Vagina (tissue), 2 donors: Measurements from ENCODE around the gene KIF21B. TPM values are rescaled to one million over a fixed set of nuclear protein-coding genes. Genes with fewer than 3 reads are reported as not detected.
A peak's percentile ranks its signal among the peaks of the same experiment; 100 is the strongest.

Experiments
- DNase-seq, 2 donors: peaks; one replicate each; pipeline ENCODE4 v3.0.0-alpha.2; 2017; ENCODE audit errors: extremely low spot score in 2 of 2
- H3K27ac ChIP-seq: fragments of 200-600 bp; sonication (generic); one replicate; pipeline ENCODE4 v1.5.1; 2019
- H3K27me3 ChIP-seq: fragments of 200-600 bp; sonication (generic); one replicate; pipeline ENCODE4 v1.5.1; 2019
- H3K36me3 ChIP-seq, 2 donors: fragments of 200-600 bp; sonication (generic); one replicate each; pipeline ENCODE4 v1.5.1; 2017 to 2019
- H3K4me1 ChIP-seq: fragments of 200-600 bp; sonication (generic); one replicate; pipeline ENCODE4 v1.5.1; 2019
- H3K4me3 ChIP-seq, 2 donors: fragments of 200-600 bp; sonication (generic); 1 replicate in 1 of 2; 2 replicates in 1 of 2; pipeline ENCODE4 v1.5.1; 2016 to 2019
- H3K9me3 ChIP-seq: fragments of 200-600 bp; sonication (generic); one replicate; pipeline ENCODE4 v1.5.1; 2019
- POLR2A ChIP-seq, 2 donors: fragments of 450-650 bp; IDR thresholded peaks; one replicate each; pipeline ENCODE4 v1.6.1; 2017; ENCODE audit warnings: antibody characterized with exemption in 2 of 2, mild to moderate bottlenecking in 2 of 2, moderate library complexity in 2 of 2
- POLR2AphosphoS5 ChIP-seq, 2 donors: sonication (generic); formaldehyde crosslinking; IDR thresholded peaks; one replicate each; pipeline ENCODE4 v1.9.0; 2017; ENCODE audit warnings: antibody characterized with exemption in 2 of 2, mild to moderate bottlenecking in 2 of 2, low read depth in 1 of 2; ENCODE audit not compliant: insufficient read depth in 1 of 2
- intact Hi-C: fragments of 100-400 bp; cut with DNase I; formaldehyde crosslinking; loops from one replicate; pipeline ENCODE4 v1.15.1; 2023
- total RNA-seq: library from RNA; depleted of rRNA; stranded (reverse); fragments of >200 nt; gene quantifications from one replicate; pipeline ENCODE4 v1.2.3, GENCODE V29; 2016
- TF ChIP-seq, protein P1 (sequence below), 3 experiments: fragments of 450-650 bp in 2 of 3; fragments of 200-600 bp in 1 of 3; sonication (generic) in 1 of 3; IDR thresholded peaks; one replicate each; pipeline ENCODE4 v1.5.1; 2017 to 2019; ENCODE audit warnings: antibody characterized with exemption in 3 of 3, mild to moderate bottlenecking in 2 of 3, moderate library complexity in 2 of 3

The KIF21B gene
- total RNA-seq, 1 donor from 2014 or later, result 4.7 TPM

DNA sequence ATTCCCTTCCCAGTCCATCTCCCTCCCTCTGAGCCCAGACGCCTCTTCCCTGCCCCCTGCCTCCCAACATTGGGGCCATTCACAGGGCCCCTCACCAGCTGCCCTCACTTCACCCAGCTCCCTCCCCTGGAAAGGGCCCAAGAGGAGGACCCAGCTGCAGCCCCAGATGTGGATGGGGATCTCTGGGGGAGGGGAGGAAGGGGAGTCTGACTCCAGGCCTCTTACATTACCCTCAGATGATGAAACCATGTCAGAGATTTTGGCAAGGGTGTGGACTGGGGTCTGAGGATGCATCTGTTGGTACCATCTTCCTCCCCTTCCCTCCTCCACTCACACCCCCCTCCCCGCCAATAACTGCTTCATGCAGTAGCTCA is 1.1 kb upstream of the KIF21B start:
- Histone ChIP-seq H3K36me3 (no peaks in the 10 kb centered on the region), H3K9me3 (no peaks in the 10 kb centered on the region), H3K4me1 (peaks cover 21% of the 10 kb centered on the region), H3K4me3 (no peak overlapping the region), H3K27ac (no peak overlapping the region), H3K27me3 (no peaks in the 10 kb centered on the region)
- TF ChIP-seq POLR2AphosphoS5 (IDR thresholded peaks at IDR 0.05; ENCODE audit: insufficient read depth in 1 of 2, low read depth in 1 of 2) (no peak), POLR2A (IDR thresholded peaks at IDR 0.05) (no peak)
- TF ChIP-seq, protein P1, sequence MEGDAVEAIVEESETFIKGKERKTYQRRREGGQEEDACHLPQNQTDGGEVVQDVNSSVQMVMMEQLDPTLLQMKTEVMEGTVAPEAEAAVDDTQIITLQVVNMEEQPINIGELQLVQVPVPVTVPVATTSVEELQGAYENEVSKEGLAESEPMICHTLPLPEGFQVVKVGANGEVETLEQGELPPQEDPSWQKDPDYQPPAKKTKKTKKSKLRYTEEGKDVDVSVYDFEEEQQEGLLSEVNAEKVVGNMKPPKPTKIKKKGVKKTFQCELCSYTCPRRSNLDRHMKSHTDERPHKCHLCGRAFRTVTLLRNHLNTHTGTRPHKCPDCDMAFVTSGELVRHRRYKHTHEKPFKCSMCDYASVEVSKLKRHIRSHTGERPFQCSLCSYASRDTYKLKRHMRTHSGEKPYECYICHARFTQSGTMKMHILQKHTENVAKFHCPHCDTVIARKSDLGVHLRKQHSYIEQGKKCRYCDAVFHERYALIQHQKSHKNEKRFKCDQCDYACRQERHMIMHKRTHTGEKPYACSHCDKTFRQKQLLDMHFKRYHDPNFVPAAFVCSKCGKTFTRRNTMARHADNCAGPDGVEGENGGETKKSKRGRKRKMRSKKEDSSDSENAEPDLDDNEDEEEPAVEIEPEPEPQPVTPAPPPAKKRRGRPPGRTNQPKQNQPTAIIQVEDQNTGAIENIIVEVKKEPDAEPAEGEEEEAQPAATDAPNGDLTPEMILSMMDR (IDR thresholded peaks at IDR 0.05), result no peak
- intact Hi-C loops, result no loop called here
- no peak for DNase-seq

GRCh38 chr1:201023920-201024624 is 558 bp upstream of the KIF21B start:
- TF ChIP-seq POLR2A (IDR thresholded peaks at IDR 0.05), result no peak

DNA sequence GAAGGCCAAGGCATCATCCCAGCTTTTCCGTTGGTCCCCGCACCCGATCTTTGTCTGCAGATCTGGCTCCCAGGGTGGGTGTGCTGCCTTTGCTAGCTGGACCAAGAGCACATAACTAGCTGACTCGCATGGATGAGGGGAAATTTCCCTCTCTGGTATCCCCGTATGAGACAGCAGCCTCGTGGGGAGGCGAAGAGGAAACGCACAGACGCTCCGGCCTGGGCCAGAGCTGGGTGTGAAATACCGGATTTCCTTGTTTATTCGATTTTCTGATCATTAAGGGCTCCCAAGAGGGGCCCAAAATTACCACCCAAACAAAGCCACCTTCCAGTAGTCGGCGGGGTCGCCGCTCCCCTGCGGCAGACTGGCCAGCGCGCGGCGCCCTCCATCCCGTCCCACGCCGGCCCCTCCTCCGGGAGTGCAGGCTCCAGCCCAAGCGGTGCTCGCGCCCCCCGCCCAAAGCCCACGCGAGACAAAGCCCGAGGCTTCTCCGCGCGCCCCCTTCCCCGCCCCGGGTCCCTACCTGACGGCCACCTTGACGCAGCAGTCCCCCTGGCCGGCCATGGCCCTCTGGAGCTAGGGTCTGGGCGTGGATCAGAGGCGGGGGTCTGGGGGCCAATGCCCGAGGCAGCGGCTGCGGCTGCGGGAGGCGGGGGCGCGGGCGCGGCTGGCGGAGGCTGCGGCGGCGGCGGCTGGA is 546 bp downstream of the KIF21B start:
- intact Hi-C loops, result no loop called here
- H3K4me1 ChIP-seq, result peaks cover 21% of the 10 kb centered on the region
- TF ChIP-seq, protein P1 (IDR thresholded peaks at IDR 0.05), result no peak
- TF ChIP-seq POLR2AphosphoS5 (IDR thresholded peaks at IDR 0.05; ENCODE audit: insufficient read depth in 1 of 2, low read depth in 1 of 2), result no peak
- H3K27me3 ChIP-seq, result no peaks in the 10 kb centered on the region
- no peak for DNase-seq
- H3K27ac ChIP-seq, result peak overlapping the region; percentile 54
- H3K4me3 ChIP-seq, result peak overlapping the region; percentile 48 to 58
- no peaks in the 10 kb centered on the region for H3K36me3 ChIP-seq
- H3K9me3 ChIP-seq, result no peaks in the 10 kb centered on the region

More at GRCh38 chr1:201023920-201024624, 558 bp upstream of the KIF21B start:
- DNase-seq, result no peak
- intact Hi-C loops, result no loop called here
- Histone ChIP-seq H3K4me3 (peak overlapping the region; percentile 48 to 58), H3K27ac (no peak overlapping the region), H3K27me3 (no peaks in the 10 kb centered on the region), H3K36me3 (no peaks in the 10 kb centered on the region), H3K4me1 (peaks cover 21% of the 10 kb centered on the region), H3K9me3 (no peaks in the 10 kb centered on the region)

GRCh38 chr1:201022493-201022819 is 1.1 kb downstream of the KIF21B start:
- Histone ChIP-seq H3K9me3 (no peaks in the 10 kb centered on the region), H3K4me1 (peaks cover 21% of the 10 kb centered on the region), H3K27ac (peak overlapping the region; percentile 54), H3K27me3 (no peaks in the 10 kb centered on the region), H3K4me3 (peak overlapping the region; percentile 48 to 58), H3K36me3 (no peaks in the 10 kb centered on the region)
- TF ChIP-seq POLR2AphosphoS5 (IDR thresholded peaks at IDR 0.05; ENCODE audit: insufficient read depth in 1 of 2, low read depth in 1 of 2) (no peak), POLR2A (IDR thresholded peaks at IDR 0.05) (no peak)
- TF ChIP-seq, protein P1 (IDR thresholded peaks at IDR 0.05), result no peak
- no peak for DNase-seq
- intact Hi-C loops, result no loop called here

- Histone ChIP-seq H3K36me3 (no peaks in the 10 kb centered on the region), H3K4me1 (peaks cover 22% of the 10 kb centered on the region), H3K9me3 (no peaks in the 10 kb centered on the region), H3K27ac (no peak overlapping the region), H3K27me3 (no peaks in the 10 kb centered on the region), H3K4me3 (peak overlapping the region in 1 of 2 donors; percentile 48)
- no peak for DNase-seq
- intact Hi-C loops, result no loop called here
- TF ChIP-seq, protein P1 (IDR thresholded peaks at IDR 0.05), result no peak
- TF ChIP-seq POLR2A (IDR thresholded peaks at IDR 0.05) (no peak), POLR2AphosphoS5 (IDR thresholded peaks at IDR 0.05; ENCODE audit: insufficient read depth in 1 of 2, low read depth in 1 of 2) (no peak)
Observed at GRCh38 chr1:201021630-201022492, 1.7 kb downstream of the KIF21B start.
